Measurements from ENCODE around the gene MT4.

DNA sequence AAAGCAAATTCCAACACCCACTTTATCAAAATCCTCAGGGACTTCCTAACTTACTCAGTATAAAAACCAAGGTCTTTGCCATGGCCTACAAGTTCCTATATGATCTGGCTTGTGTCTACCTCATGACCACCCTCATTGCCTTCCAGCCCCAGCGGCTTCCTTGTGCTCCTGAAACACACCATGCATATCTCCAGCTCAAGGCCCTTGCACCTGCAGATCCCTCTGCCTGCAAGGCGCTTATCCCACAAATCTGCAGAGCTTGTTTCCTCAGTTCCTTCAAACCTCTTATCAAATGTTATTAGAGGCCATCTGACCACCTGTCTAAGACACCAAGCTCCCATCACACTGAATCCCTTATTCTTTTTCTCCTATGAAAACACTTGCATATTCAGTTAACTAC lies 47.7 kb upstream of the MT4 start:
- TF ChIP-seq CTCF (IDR thresholded peaks at IDR 0.05) = no peak
- no peak for TF ChIP-seq POLR2A (IDR thresholded peaks at IDR 0.05)

Measured in stomach (tissue), 4 donors.